ENCODE results near the gene RNF186.

GRCh38 chr1:19770436-19771190, 44.5 kb downstream of the RNF186 start:
- no peak for TF ChIP-seq CTCF (IDR thresholded peaks at IDR 0.05 in 4 of 5, conservative IDR thresholded peaks at IDR 0.05 in 1 of 5)
- TF ChIP-seq POLR2A (IDR thresholded peaks at IDR 0.05) = no peak

All from gastrocnemius medialis (tissue), 4 donors.